Muscle layer of duodenum (tissue), 2 donors: ENCODE measurements around the gene ZNF521.

Source experiments
- H3K27ac ChIP-seq: one replicate; pipeline ENCODE4 v1.7.0; 2013; ENCODE audit warnings: mild to moderate bottlenecking, low read length
- H3K27me3 ChIP-seq: one replicate; pipeline ENCODE4 v1.7.0; 2013; ENCODE audit warnings: low read depth, mild to moderate bottlenecking, control low read depth, low read length
- H3K36me3 ChIP-seq, 2 donors: one replicate each; pipeline ENCODE4 v1.7.0; 2013; ENCODE audit warnings: low read length in 2 of 2, control low read depth in 1 of 2, mild to moderate bottlenecking in 1 of 2; ENCODE audit not compliant: insufficient read depth in 2 of 2, control insufficient read depth in 1 of 2
- H3K4me1 ChIP-seq, 2 donors: one replicate each; pipeline ENCODE4 v1.7.0; 2013; ENCODE audit warnings: low read length in 2 of 2, mild to moderate bottlenecking in 2 of 2, control low read depth in 1 of 2, moderate library complexity in 1 of 2; ENCODE audit not compliant: insufficient read depth in 2 of 2, control insufficient read depth in 1 of 2
- H3K4me3 ChIP-seq, 2 donors: one replicate each; pipeline ENCODE4 v1.7.0; 2013; ENCODE audit warnings: low read length in 2 of 2, low read depth in 1 of 2, mild to moderate bottlenecking in 1 of 2
- H3K9me3 ChIP-seq, 2 donors: one replicate each; pipeline ENCODE4 v1.7.0; 2013; ENCODE audit warnings: low read length in 2 of 2, control low read depth in 1 of 2, mild to moderate bottlenecking in 1 of 2; ENCODE audit not compliant: control insufficient read depth in 1 of 2
- donor health status: healthy.

The ZNF521 gene

DNA sequence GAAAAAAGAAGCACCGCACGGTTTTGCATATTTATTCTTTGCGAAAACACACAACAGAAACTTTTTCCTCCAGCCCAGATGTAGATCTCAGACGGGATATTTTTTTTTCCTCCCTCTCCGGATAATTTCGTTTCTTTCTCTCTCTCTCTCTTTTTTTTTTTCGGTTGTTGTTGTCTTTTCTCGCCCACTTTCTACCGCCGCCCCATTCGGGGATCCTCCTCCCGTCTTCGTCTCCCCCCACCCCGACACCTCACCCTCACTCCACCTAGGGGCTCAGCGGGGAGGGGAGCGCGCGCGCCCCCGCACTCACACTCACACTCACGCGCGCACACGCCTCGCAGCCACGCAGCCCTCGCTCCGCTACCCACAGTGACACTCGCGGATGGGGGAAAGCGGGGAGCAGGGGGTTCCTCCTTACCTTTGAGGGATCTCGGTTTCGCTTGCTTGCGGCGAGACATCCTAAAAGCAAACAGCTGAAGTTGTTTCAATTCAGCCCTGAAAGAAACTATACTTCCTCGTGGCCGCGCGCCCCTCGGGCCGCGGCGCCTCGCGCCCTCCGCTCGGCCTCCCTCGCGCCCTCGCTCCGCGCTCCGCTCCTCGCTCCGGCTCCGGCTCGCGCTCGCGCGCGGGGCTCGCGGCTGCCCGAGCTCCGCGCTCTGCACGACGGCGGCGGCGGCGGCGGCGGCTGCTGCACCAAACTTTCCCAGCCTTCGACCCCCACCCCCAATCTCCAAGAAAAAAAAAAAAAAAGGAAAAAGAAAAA, 1.3 kb downstream of the ZNF521 start:
- Histone ChIP-seq H3K27me3 (peaks cover 7% of the 10 kb centered on the region), H3K9me3 (no peaks in the 10 kb centered on the region), H3K27ac (peak overlapping the region; percentile 37), H3K4me3 (peak overlapping the region; percentile 59 to 84), H3K36me3 (no peaks in the 10 kb centered on the region), H3K4me1 (peaks cover 0 to 13% of the 10 kb centered on the region in 2 donors)

DNA sequence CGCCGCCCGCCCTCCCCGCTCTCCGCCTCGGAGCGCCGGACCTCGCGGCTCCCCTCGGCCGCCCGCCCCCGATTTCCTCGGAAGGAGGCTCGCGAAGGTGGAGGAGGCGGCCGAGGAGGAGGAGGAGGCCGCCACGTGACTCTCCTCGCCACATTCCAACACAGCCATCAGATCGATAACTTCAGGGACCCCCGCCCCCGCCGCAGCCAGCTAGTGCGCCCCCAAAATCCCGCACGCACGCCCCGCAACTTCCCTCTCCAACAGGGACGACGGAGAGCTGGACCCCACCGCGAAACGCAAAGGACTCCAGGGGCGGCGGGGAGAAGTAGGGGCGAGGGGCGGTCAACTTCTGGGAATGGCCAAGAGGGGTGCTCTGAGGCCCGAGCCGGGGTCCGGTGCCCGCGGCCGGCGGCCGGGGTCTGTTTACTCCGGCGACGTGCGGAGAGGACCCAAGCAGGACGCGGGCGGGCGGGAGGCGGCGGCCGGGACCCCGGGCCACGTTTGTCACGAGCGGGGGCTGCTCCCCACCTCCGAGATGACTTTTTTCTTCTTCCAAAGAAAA, 2.0 kb downstream of the ZNF521 start:
- H3K4me3 ChIP-seq: peak overlapping the region; percentile 59 to 84
- peaks cover 0 to 13% of the 10 kb centered on the region in 2 donors for H3K4me1 ChIP-seq
- H3K36me3 ChIP-seq: no peaks in the 10 kb centered on the region
- H3K27me3 ChIP-seq: peaks cover 7% of the 10 kb centered on the region
- peak overlapping the region; percentile 37 for H3K27ac ChIP-seq
- H3K9me3 ChIP-seq: no peaks in the 10 kb centered on the region

DNA sequence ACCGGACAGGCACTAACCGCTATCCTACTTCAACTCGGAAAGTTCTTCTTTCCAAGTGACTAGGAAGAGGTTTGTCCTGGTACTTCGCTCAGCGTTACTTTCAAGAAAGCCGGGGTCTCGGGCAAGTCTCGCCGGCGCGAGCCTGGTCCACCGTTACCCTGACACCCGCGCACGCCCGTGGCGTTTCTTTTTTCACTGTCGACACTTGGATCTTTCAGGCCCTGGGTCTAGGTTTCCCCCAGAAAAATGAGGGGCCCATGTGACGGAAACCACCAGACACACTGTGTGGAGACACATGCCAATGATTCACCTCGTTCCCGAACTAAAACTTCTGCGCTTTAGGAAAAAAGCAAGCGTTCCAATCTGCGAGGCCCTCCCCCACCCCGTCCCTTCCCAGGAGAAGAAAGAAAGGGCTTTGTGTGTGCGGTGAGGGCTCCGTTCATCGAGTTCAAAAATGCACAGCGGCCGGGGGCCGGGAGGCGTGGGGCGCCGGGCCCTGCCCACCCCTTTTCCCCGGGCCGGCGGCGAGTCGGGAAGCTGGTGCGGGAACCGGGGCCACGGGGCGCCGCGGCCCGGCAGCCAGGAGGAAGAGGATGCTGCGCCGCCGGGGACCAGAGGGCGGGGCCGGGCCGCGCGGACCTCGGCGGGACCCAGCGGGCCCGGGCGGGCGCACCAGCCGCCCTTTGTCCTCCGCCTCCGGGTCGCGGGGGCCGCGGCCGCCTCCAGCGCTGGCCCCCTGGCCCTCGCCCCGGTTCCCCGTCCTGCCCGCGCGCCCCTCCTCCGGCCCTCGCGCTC, 2.6 kb downstream of the ZNF521 start:
- Histone ChIP-seq H3K4me3 (peak overlapping the region; percentile 59 to 84), H3K27ac (peak overlapping the region; percentile 83), H3K4me1 (peaks cover 0 to 13% of the 10 kb centered on the region in 2 donors), H3K9me3 (no peaks in the 10 kb centered on the region), H3K36me3 (no peaks in the 10 kb centered on the region), H3K27me3 (peaks cover 7% of the 10 kb centered on the region)

DNA sequence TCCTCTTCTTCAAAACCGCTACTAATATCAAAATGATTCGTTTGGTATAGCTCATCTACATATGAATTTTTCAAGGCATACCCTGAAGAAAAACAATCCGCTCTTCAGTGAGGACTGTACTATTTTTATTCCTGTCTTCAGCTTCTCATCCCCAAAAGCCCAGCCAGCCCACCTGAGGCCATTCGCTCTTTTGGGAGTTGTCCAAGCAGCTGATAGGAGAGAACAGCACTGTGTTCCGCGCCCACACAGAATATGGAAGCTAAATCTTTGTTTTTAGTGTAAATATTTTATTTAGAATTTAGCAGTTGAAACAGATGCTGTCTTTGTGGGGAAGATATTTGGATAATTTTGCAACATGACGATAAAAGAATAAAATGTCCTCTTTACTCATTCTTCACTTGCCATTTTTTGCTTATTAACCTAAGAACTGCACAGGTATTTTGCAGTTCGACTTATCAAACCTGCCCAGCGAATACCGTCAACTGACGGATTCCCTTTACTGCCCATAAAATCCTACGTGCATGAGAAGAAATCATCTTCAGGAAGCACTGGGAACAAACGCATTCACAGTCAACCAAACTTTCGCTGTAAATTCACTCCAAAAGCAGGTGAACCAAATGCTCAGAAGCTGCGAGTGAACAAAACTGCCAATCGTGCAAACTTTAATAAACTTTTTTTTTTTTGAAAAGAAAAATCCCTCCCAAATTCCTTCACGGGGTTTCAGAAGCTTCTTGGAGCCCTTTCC, 3.4 kb downstream of the ZNF521 start:
- no peaks in the 10 kb centered on the region for H3K36me3 ChIP-seq
- no peaks in the 10 kb centered on the region for H3K9me3 ChIP-seq
- H3K27me3 ChIP-seq: peaks cover 7% of the 10 kb centered on the region
- peak overlapping the region; percentile 83 for H3K27ac ChIP-seq
- peak overlapping the region; percentile 59 to 68 for H3K4me3 ChIP-seq
- peaks cover 0 to 13% of the 10 kb centered on the region in 2 donors for H3K4me1 ChIP-seq

DNA sequence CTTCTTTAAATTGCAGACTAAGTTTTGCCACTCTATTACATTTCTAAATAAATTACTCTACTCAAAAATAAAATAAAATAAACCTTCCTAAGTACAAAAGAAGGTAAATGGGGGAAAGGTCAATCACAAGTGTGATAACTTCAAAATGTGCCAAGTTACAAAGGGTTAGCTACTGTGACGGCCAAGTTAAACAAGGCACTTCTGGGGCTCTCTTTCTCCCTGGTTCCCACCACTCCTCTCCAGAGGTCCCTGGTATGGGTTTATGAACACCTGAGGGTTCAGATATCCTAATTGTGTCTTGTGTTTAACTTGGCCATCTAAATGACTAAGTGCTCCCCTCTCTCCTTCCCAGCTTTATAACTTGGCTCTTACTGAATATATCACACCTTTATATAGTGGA, 5.4 kb downstream of the ZNF521 start:
- Histone ChIP-seq H3K27ac (no peak overlapping the region), H3K4me3 (no peak overlapping the region)

DNA sequence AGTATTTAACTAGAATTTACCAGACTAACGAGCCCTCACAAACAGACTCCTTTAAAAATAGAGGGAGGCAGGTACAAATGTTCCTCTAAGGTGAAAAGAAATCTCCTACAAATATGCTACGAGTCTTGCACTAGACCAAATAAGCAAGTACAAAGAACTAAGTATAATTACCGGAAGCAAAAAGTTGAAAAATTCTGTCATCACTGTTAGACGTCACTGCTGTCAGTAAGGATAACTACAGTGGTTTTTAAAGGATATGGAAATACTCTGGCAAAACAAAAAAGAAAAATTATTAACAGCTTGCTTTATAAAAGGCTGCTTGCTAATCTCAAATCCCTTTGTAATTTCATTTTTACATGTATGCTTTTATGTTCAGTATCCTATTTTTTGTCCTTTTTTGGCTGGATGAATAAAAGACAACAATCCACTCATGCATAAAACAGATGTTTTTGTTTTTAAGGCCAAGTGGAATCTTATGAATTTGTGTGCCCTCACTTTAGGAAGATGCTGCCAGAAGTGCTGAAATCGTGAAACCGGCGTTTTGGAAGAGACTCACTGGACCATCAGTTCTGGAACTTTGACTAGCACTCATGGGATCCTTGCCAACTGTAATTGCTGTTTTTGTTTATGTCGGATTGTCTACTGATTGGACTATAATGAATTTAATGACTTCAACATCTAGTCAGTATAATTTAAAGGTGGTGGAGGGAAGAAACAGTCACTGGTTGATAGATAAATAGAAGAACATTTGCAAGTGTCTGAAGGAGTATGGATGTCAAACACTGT, 6.7 kb downstream of the ZNF521 start:
- Histone ChIP-seq H3K27me3 (peaks cover 7% of the 10 kb centered on the region), H3K36me3 (no peaks in the 10 kb centered on the region), H3K4me3 (no peak overlapping the region), H3K9me3 (no peaks in the 10 kb centered on the region), H3K4me1 (peaks cover 0 to 5% of the 10 kb centered on the region in 2 donors), H3K27ac (peak overlapping the region; percentile 1)

More for the DNA sequence above, 5.4 kb downstream of the ZNF521 start:
- peaks cover 0 to 13% of the 10 kb centered on the region in 2 donors for H3K4me1 ChIP-seq
- H3K9me3 ChIP-seq: no peaks in the 10 kb centered on the region
- H3K27me3 ChIP-seq: peaks cover 7% of the 10 kb centered on the region
- H3K36me3 ChIP-seq: no peaks in the 10 kb centered on the region

DNA sequence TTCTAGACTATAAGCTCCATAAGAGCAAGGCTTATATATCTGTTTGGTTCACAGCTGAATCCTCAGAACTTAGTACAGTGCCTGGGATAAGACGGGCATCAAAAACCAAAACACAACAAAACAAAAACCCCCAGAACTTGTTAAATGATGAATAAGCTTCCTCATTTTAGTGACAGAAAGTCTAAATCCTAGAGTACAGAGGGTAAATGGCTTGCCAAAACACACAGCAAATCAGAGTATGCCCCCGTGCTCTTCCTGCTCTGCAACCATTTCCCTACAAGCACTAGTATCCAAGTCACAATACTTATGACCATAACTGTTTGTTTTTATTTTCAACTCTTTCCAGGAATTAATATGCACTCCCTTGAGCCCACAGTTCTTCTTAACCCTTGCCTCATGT, 10.1 kb downstream of the ZNF521 start:
- H3K36me3 ChIP-seq: no peaks in the 10 kb centered on the region
- no peaks in the 10 kb centered on the region for H3K9me3 ChIP-seq
- no peak overlapping the region for H3K4me3 ChIP-seq
- H3K27ac ChIP-seq: no peak overlapping the region
- H3K4me1 ChIP-seq: no peaks in the 10 kb centered on the region
- no peaks in the 10 kb centered on the region for H3K27me3 ChIP-seq

DNA sequence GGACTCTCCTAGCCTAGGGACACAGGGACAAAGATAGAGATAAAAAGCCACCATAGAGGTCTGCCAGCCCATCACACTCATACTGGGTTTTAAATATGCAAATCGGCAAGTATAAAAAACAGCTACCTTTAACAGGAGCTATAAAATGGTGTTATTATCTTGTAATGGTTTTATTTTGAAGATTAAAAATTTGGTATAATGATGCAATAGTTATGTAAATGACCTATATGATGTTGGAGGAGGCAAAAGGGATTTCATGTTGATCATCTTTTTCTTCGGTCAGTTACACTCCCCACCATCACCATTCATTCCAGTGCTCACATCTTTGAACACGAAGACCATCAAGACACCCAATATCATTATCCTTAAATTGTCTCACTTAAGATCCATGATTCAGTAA, 11.2 kb downstream of the ZNF521 start:
- Histone ChIP-seq H3K36me3 (no peaks in the 10 kb centered on the region), H3K27ac (no peak overlapping the region), H3K27me3 (no peaks in the 10 kb centered on the region), H3K4me3 (no peak overlapping the region), H3K4me1 (no peaks in the 10 kb centered on the region), H3K9me3 (no peaks in the 10 kb centered on the region)

DNA sequence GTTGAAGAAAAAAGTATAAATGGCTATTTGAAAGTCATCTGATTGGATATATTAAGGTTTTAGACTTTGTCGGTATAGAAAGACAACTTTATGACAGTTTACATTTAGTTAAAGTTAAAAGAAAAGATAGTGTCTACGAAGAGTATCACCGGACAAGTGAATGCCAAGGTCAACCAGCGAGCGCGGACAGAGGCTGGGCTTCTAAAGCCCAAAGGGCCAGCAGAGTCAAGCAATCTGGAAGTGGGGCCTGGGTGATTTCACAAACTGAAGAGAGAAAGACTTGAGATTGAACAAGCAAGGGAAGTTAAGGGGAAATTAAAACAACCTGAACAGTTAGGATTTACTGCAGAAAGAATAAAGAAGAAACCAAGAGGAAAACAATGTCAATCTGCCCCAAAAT, 16.3 kb downstream of the ZNF521 start:
- Histone ChIP-seq H3K36me3 (no peaks in the 10 kb centered on the region), H3K4me3 (no peak overlapping the region), H3K27me3 (no peaks in the 10 kb centered on the region), H3K4me1 (no peaks in the 10 kb centered on the region), H3K27ac (no peak overlapping the region), H3K9me3 (no peaks in the 10 kb centered on the region)

DNA sequence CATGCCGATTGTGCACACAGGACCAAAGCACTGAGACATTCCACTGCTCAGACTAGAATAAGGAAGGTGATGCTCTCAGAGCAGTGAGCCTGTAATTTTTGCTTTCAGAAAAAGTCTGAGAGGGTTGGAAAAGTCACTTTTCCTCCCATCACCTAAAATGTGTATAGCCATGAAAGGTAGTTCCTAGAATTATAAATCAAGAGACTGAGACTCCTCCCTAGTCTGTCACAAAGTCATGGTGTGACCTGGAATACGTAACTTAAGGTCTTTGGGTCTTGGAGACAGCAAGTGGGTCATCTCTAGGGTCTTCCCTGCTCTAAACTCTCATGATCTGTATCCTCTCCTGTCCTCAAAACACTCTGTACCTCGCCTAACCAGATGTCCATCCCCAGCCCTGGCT, 16.9 kb downstream of the ZNF521 start:
- H3K9me3 ChIP-seq: no peaks in the 10 kb centered on the region
- H3K4me1 ChIP-seq: no peaks in the 10 kb centered on the region
- H3K4me3 ChIP-seq: no peak overlapping the region
- H3K27me3 ChIP-seq: no peaks in the 10 kb centered on the region
- H3K27ac ChIP-seq: no peak overlapping the region
- H3K36me3 ChIP-seq: no peaks in the 10 kb centered on the region
